Nephron (organoid): ENCODE data around the gene PHRF1.
"Not testable (repeated sequence)": the region's sequence is repeated elsewhere in the genome, so short reads cannot be mapped to it uniquely, and the experiment has no call there.

Experiments
- H3K27ac Mint-ChIP-seq, 3 experiments: 2 replicates each; pipeline ENCODE4 v1.8.0; 2020; ENCODE audit warnings: mixed read lengths in 3 of 3, mild to moderate bottlenecking in 2 of 3, moderate library complexity in 1 of 3
- H3K27me3 Mint-ChIP-seq: 2 replicates; pipeline ENCODE4 v1.8.0; 2021; ENCODE audit warnings: low read depth, mild to moderate bottlenecking, moderate library complexity, mixed read lengths
- H3K36me3 Mint-ChIP-seq: 2 replicates; pipeline ENCODE4 v1.8.0; 2020; ENCODE audit warnings: low read depth, mixed read lengths
- H3K4me1 Mint-ChIP-seq: 2 replicates; pipeline ENCODE4 v1.8.0; 2020; ENCODE audit warnings: mixed read lengths
- H3K4me3 Mint-ChIP-seq, 3 experiments: 2 replicates each; pipeline ENCODE4 v1.8.0; 2020; ENCODE audit warnings: mild to moderate bottlenecking in 3 of 3, mixed read lengths in 3 of 3, moderate library complexity in 2 of 3
- H3K9me3 Mint-ChIP-seq: 2 replicates; pipeline ENCODE4 v1.8.0; 2020; ENCODE audit warnings: mixed read lengths
- TF ChIP-seq, protein P1 (sequence below), 3 experiments: fragments of 200-600 bp; sonication (generic); IDR thresholded peaks; one replicate each; pipeline ENCODE4 v1.5.0; 2021; ENCODE audit warnings: antibody characterized with exemption in 3 of 3; ENCODE audit not compliant: unreplicated experiment in 3 of 3

PHRF1 gene

DNA sequence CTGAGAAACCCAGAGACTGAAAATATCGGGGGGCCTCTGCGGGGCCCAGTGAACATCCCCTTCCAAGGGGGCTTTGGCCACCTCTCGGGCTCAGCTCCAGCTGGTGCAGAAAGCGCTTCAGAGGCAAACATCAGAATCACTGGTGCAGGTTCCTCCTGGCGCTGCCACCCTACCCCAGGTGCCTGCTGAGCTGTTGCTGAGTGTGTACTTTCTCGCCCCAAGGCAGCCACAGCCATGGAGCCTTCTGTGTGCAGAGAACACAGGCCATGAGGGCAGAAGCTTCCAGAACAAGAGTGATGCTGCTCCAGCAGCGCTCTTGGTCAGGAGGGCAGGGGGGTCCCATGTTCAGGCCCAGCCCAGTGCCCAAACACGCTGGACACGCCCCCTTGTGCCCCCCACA lies 67.1 kb downstream of the PHRF1 start:
- peaks cover 23% of the 10 kb centered on the region for H3K27me3 Mint-ChIP-seq
- TF ChIP-seq, protein P1, sequence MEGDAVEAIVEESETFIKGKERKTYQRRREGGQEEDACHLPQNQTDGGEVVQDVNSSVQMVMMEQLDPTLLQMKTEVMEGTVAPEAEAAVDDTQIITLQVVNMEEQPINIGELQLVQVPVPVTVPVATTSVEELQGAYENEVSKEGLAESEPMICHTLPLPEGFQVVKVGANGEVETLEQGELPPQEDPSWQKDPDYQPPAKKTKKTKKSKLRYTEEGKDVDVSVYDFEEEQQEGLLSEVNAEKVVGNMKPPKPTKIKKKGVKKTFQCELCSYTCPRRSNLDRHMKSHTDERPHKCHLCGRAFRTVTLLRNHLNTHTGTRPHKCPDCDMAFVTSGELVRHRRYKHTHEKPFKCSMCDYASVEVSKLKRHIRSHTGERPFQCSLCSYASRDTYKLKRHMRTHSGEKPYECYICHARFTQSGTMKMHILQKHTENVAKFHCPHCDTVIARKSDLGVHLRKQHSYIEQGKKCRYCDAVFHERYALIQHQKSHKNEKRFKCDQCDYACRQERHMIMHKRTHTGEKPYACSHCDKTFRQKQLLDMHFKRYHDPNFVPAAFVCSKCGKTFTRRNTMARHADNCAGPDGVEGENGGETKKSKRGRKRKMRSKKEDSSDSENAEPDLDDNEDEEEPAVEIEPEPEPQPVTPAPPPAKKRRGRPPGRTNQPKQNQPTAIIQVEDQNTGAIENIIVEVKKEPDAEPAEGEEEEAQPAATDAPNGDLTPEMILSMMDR (IDR thresholded peaks at IDR 0.05; ENCODE audit: unreplicated experiment in 3 of 3) = no peak

DNA sequence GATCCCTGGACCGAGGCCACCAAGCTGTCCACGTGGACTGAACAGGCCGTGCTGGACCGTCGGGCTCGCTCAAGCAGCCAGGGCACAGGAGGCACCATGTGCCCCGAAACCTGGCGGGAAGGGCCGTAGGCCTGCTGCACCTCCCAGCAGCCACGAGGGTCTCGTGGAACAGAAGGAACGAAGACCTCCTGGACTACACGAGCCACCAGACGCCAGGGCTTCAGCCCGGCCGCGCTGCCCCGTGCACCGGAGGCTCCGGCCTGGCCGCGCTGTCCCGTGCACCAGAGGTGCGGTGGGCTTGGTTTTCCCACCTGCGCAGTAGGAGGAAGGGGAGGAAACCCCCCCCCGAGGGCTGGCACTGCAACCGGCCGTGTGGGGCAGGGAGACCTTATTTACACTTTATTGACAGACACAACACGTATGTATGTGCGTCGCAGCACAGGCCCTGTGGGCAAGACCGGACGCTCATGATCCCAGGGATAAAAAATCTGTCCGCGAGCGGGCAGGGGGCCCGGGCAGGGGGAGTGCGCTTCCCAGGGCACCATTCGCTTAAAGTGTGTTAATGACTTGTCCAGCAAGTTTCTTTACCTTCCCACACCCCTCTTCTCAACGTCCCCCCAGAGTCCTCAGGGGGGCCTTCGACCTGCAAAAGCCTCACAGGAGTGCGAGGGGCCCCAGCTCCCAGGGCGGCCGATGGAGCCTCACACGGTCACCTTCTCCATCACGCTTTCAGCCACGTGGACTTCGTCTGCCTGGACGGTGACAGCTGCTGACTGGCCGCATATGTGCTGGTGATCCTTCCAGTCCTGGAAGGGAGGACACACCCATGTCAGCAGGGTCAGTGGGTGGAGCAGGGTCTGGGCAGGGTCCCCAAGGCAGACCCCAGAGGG lies 67.8 kb downstream of the PHRF1 start:
- Mint-ChIP-seq H3K9me3 (no peaks in the 10 kb centered on the region), H3K27ac (no peak overlapping the region), H3K4me3 (no peak overlapping the region), H3K27me3 (peaks cover 16% of the 10 kb centered on the region), H3K36me3 (peaks cover 16% of the 10 kb centered on the region), H3K4me1 (no peaks in the 10 kb centered on the region)
- TF ChIP-seq, protein P1 (IDR thresholded peaks at IDR 0.05; ENCODE audit: unreplicated experiment in 3 of 3) = no peak

More for the DNA sequence above, 67.1 kb downstream of the PHRF1 start:
- Mint-ChIP-seq H3K36me3 (peaks cover 10% of the 10 kb centered on the region), H3K4me3 (no peak overlapping the region), H3K9me3 (no peaks in the 10 kb centered on the region), H3K4me1 (peaks cover 7% of the 10 kb centered on the region), H3K27ac (no peak overlapping the region)

DNA sequence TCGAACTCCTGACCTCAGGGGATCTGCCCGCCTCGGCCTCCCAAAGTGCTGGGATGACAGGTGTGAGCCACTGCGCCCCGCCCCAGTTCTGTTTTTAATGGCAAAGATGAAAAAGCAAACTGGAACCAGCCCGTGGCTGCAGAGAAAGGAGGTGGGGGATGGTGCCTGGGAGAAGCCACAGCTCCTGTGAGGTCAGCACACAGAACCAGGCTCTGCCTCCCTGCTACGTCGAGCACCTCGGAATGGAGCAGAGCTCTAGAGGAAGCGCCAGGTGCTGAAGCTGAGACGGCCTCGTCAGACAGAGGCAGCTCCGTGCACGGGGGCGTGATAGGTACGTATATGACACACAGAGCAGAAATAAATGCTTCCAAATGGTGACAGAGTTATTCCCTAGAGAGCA lies 69.3 kb downstream of the PHRF1 start:
- Mint-ChIP-seq H3K4me3 (no peak overlapping the region), H3K27ac (no peak overlapping the region), H3K4me1 (no peaks in the 10 kb centered on the region), H3K36me3 (peaks cover 16% of the 10 kb centered on the region), H3K9me3 (no peaks in the 10 kb centered on the region), H3K27me3 (peaks cover 9% of the 10 kb centered on the region)
- TF ChIP-seq, protein P1 (IDR thresholded peaks at IDR 0.05; ENCODE audit: unreplicated experiment in 3 of 3) = no peak

DNA sequence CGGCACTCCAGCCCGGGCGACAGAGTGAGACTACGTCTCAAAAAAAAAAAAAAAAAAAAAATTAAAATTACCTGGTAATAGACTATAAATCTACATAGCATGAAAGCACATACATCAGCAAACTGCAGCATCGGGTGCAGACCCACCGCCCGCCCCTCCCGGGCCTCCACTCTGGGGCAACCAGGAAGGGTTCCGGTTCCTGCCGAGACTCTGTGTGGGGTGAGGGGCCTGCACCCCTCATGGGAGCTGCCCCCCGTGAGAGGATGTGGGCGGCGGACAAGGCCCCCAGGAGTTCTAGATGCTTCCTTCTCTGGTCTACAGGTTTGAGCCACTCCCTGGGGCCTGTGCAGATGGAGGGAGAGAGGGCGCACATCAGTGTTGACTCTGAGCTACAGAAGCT lies 69.9 kb downstream of the PHRF1 start:
- Mint-ChIP-seq H3K27me3 (peaks cover 8% of the 10 kb centered on the region), H3K27ac (no peak overlapping the region)
- TF ChIP-seq, protein P1 (IDR thresholded peaks at IDR 0.05; ENCODE audit: unreplicated experiment in 3 of 3) = no peak

DNA sequence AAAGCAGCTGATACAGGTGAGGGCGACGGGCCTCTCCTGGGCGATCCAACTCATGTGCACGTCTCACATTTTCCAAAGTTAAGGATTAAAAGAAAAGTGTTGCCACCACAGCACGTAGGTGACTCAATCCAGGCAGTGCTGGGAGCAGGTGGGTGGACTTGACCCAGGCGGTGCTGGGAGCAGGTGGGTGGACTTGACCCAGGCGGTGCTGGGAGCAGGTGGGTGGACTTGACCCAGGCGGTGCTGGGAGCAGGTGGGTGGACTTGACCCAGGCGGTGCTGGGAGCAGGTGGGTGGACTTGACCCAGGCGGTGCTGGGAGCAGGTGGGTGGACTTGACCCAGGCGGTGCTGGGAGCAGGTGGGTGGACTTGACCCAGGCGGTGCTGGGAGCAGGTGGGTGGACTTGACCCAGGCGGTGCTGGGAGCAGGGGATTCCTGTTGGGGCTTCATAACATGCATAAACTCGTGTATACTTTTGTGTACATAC lies 71.4 kb downstream of the PHRF1 start:
- not testable (repeated sequence) for H3K4me3 Mint-ChIP-seq, H3K9me3 Mint-ChIP-seq, H3K4me1 Mint-ChIP-seq, H3K27me3 Mint-ChIP-seq
- Mint-ChIP-seq H3K27ac (peak overlapping the region in 1 of 3 experiments; percentile 73), H3K36me3 (peaks cover 28% of the 10 kb centered on the region)

More for the DNA sequence above, 69.9 kb downstream of the PHRF1 start:
- Mint-ChIP-seq H3K36me3 (peaks cover 17% of the 10 kb centered on the region), H3K4me3 (no peak overlapping the region), H3K4me1 (no peaks in the 10 kb centered on the region), H3K9me3 (no peaks in the 10 kb centered on the region)

DNA sequence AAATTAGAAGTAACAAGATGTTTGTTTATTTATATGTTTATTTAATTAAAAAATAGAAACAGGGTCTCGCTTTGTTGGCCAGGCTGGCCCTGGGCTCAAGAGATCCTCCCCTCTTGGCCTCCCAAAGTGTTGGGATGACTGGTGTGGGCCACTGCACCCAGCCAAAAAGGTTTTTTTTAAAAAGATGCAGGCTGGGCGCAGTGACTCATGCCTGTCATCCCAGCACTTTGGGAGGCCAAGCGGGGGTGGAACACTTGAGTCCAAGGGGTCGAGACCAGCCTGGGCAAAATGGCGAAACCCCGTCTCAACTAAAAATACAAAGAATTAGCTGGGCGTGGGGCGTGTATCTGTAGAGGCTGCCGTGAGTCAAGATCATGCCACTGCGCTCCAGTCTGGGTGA lies 74.2 kb downstream of the PHRF1 start:
- H3K9me3 Mint-ChIP-seq = no peaks in the 10 kb centered on the region
- H3K4me1 Mint-ChIP-seq = no peaks in the 10 kb centered on the region
- H3K4me3 Mint-ChIP-seq = no peak overlapping the region
- no peak overlapping the region for H3K27ac Mint-ChIP-seq
- peaks cover 38% of the 10 kb centered on the region for H3K36me3 Mint-ChIP-seq
- H3K27me3 Mint-ChIP-seq = no peaks in the 10 kb centered on the region
- TF ChIP-seq, protein P1 (IDR thresholded peaks at IDR 0.05; ENCODE audit: unreplicated experiment in 3 of 3) = no peak

DNA sequence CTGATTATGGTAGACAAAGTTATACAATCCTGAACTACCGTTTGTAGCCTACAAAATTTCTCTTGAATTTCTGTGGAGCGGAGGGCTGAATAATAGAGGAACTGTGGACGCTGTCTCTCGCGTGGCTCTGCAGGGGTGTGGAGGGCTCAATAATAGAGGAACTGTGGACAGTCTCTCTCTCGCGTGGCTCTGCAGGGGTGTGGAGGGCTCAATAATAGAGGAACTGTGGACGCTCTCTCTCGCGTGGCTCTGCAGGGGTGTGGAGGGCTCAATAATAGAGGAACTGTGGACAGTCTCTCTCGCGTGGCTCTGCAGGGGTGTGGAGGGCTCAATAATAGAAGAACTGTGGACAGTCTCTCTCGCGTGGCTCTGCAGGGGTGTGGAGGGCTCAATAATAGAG lies 76.9 kb downstream of the PHRF1 start:
- not testable (repeated sequence) for H3K4me3 Mint-ChIP-seq, H3K9me3 Mint-ChIP-seq, H3K27ac Mint-ChIP-seq, H3K4me1 Mint-ChIP-seq, H3K27me3 Mint-ChIP-seq
- H3K36me3 Mint-ChIP-seq = peaks cover 36% of the 10 kb centered on the region
